ENCODE measurements around the gene HSPBAP1. TPM values are rescaled to one million over a fixed set of nuclear protein-coding genes. Genes with fewer than 3 reads are reported as not detected.
A peak's percentile ranks its signal among the peaks of the same experiment; 100 is the strongest.

The HSPBAP1 gene
- total and polyA plus RNA-seq, 10 donors: 16.9 to 42.9 (median 23.8) TPM

DNA sequence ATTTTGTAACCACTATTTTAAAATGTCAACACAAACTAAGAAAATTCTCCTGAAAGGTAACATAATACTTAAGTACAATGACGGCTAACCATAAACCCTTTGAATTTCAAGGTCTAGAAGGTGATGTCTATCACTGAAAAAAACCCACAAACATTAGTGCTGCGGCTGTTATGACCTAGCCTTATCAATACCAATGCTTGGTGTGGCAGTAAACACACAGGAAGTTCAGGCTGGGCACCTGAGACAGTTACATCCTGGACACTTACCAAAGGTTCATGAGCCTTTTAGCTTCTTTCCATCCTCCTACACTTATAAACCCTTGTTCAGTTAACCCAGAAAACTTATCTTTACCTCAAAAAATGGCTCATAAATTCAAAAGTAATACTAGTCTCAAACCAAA is 5.8 kb downstream of the HSPBAP1 start:
- intact Hi-C loops (cut with DNase I; ENCODE audit: low total_unique reads): no loop called here

DNA sequence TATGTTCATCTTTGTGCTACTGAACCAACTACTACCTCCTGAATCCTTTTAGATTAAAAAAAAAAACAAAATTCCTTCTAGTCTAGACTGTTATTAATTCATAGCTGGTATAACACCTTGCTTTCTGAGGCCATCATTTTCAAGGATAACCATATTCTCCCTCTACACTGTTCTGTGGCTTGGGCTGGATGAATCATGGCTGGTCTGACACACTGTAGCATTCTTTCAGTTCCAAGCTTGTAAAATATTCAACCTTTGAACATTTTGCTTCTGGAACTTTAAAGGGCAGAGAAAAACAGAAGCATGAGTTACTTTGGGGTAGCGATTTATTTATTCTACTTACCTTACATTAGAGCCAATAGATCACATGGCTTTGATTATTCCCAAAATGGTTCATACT is 7.6 kb downstream of the HSPBAP1 start:
- Histone ChIP-seq H3K36me3 (peaks cover 0 to 37% (median 0%) of the 10 kb centered on the region in 6 donors), H3K27ac (no peak overlapping the region), H3K9me3 (no peaks in the 10 kb centered on the region), H3K27me3 (replicated peaks in 1 of 7) (no peaks in the 10 kb centered on the region), H3K4me1 (peaks cover 0 to 46% (median 23%) of the 10 kb centered on the region in 6 donors), H3K4me3 (no peak overlapping the region)
- no peak for TF ChIP-seq POLR2A (IDR thresholded peaks at IDR 0.05)
- no peak for TF ChIP-seq POLR2AphosphoS5 (IDR thresholded peaks at IDR 0.05)
- TF ChIP-seq, protein P1, sequence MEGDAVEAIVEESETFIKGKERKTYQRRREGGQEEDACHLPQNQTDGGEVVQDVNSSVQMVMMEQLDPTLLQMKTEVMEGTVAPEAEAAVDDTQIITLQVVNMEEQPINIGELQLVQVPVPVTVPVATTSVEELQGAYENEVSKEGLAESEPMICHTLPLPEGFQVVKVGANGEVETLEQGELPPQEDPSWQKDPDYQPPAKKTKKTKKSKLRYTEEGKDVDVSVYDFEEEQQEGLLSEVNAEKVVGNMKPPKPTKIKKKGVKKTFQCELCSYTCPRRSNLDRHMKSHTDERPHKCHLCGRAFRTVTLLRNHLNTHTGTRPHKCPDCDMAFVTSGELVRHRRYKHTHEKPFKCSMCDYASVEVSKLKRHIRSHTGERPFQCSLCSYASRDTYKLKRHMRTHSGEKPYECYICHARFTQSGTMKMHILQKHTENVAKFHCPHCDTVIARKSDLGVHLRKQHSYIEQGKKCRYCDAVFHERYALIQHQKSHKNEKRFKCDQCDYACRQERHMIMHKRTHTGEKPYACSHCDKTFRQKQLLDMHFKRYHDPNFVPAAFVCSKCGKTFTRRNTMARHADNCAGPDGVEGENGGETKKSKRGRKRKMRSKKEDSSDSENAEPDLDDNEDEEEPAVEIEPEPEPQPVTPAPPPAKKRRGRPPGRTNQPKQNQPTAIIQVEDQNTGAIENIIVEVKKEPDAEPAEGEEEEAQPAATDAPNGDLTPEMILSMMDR (IDR thresholded peaks at IDR 0.05 in 8 of 11, conservative IDR thresholded peaks at IDR 0.05 in 3 of 11): no peak
- 95 to 98% (median 97%) methylated on average over 1 of the region's 1 CpG for WGBS, 5 donors
- no peak for DNase-seq
- intact Hi-C loops (cut with DNase I; ENCODE audit: low total_unique reads): no loop called here

More for the DNA sequence above, 5.8 kb downstream of the HSPBAP1 start:
- WGBS, 5 donors: 79 to 87% (median 85%) methylated on average over 2 of the region's 2 CpGs
- DNase-seq: no peak
- Histone ChIP-seq H3K9me3 (no peaks in the 10 kb centered on the region), H3K27ac (peak overlapping the region in 2 of 8 donors; percentile 26 to 28), H3K4me1 (peaks cover 4 to 65% (median 38%) of the 10 kb centered on the region in 6 donors), H3K27me3 (replicated peaks in 1 of 7) (no peaks in the 10 kb centered on the region), H3K36me3 (peaks cover 0 to 25% (median 0%) of the 10 kb centered on the region in 6 donors), H3K4me3 (no peak overlapping the region)
- TF ChIP-seq, protein P1 (IDR thresholded peaks at IDR 0.05 in 8 of 11, conservative IDR thresholded peaks at IDR 0.05 in 3 of 11): no peak
- TF ChIP-seq POLR2A (IDR thresholded peaks at IDR 0.05) (no peak), POLR2AphosphoS5 (IDR thresholded peaks at IDR 0.05) (no peak)

DNA sequence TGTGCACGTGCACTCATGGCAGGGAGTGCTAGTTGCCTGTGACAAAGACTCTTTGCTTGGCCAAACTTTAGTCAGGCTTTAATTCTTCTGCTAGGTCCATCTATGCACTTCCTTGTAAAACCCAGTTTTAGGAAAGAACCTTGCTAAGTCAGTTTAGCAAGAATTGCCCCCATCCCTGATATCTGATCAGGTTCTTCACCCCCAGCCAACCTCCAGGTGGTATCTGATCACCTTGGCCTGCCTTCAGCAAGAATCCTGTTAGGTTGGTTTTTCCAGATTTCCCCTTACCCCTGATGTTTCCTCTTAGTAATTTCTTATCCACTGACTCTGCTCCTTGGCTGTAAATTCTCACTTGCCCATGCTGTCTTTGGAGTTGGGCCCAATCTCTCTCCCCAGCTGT is 8.4 kb downstream of the HSPBAP1 start:
- no peak overlapping the region for H3K4me3 ChIP-seq
- H3K4me1 ChIP-seq: peaks cover 0 to 38% (median 19%) of the 10 kb centered on the region in 6 donors
- H3K27me3 ChIP-seq (replicated peaks in 1 of 7): no peaks in the 10 kb centered on the region
- no peaks in the 10 kb centered on the region for H3K9me3 ChIP-seq
- intact Hi-C loops (cut with DNase I; ENCODE audit: low total_unique reads): no loop called here
- no peak for TF ChIP-seq POLR2A (IDR thresholded peaks at IDR 0.05)
- TF ChIP-seq POLR2AphosphoS5 (IDR thresholded peaks at IDR 0.05): no peak
- TF ChIP-seq, protein P1 (IDR thresholded peaks at IDR 0.05 in 8 of 11, conservative IDR thresholded peaks at IDR 0.05 in 3 of 11): no peak
- H3K36me3 ChIP-seq: peaks cover 0 to 37% (median 0%) of the 10 kb centered on the region in 6 donors
- H3K27ac ChIP-seq: no peak overlapping the region
- WGBS, 5 donors: 94 to 100% (median 96%) methylated on average over 1 of the region's 1 CpG
- no peak for DNase-seq

DNA sequence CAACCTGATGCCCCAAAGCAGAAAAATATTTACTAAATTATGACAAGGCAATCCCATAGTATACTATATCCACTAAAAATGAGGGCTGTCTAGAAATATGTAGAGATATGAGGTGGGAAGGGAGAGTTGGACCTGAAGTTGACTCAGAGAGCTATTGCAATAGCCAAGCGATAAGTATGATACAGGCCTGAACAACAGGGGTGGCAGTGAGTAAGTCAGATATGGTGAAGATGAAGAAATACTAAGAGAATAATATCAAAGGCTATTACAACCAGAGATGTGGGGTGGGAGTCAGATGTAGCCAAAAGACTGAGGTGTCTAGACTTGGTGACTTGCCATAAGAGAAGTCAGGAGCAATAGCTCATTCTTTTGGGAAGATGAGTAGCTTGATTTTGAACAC is 9.2 kb downstream of the HSPBAP1 start:
- 87 to 100% (median 96%) methylated on average over 1 of the region's 1 CpG for WGBS, 5 donors
- intact Hi-C loops (cut with DNase I; ENCODE audit: low total_unique reads): no loop called here

More for the DNA sequence above, 9.2 kb downstream of the HSPBAP1 start:
- TF ChIP-seq POLR2AphosphoS5 (IDR thresholded peaks at IDR 0.05) (no peak), POLR2A (IDR thresholded peaks at IDR 0.05) (no peak)
- TF ChIP-seq, protein P1 (IDR thresholded peaks at IDR 0.05 in 8 of 11, conservative IDR thresholded peaks at IDR 0.05 in 3 of 11): no peak
- Histone ChIP-seq H3K36me3 (peaks cover 0 to 37% (median 0%) of the 10 kb centered on the region in 6 donors), H3K27ac (no peak overlapping the region), H3K4me3 (no peak overlapping the region), H3K27me3 (replicated peaks in 1 of 7) (no peaks in the 10 kb centered on the region), H3K4me1 (peaks cover 0 to 30% (median 13%) of the 10 kb centered on the region in 6 donors), H3K9me3 (no peaks in the 10 kb centered on the region)
- DNase-seq: no peak

All from spleen (tissue), 11 donors.